Hepatocyte (in vitro differentiated cells): Measurements from ENCODE around the gene ARHGEF37.

Experiments used
- CTCF ChIP-seq: fragments of 200-600 bp; sonication (generic); IDR thresholded peaks from 2 replicates; pipeline ENCODE4 v1.5.1; 2016; ENCODE audit warnings: antibody characterized with exemption, mild to moderate bottlenecking; ENCODE audit not compliant: poor library complexity
- EZH2 ChIP-seq: fragments of 200-600 bp; sonication (generic); IDR thresholded peaks from 2 replicates; pipeline ENCODE4 v1.6.1; 2016; ENCODE audit warnings: antibody characterized with exemption, mild to moderate bottlenecking, borderline replicate concordance
- EZH2phosphoT487 ChIP-seq: fragments of 200-600 bp; sonication (generic); IDR thresholded peaks from one replicate; pipeline ENCODE4 v1.6.1; 2018; ENCODE audit warnings: antibody characterized with exemption, mild to moderate bottlenecking, low read depth, moderate library complexity; ENCODE audit not compliant: unreplicated experiment, severe bottlenecking

- TF ChIP-seq CTCF (no peak), EZH2 (no peak), EZH2phosphoT487 (no peak)
Measured at GRCh38 chr5:149603920-149604319, 22.6 kb downstream of the ARHGEF37 start.
